ENCODE measurements around the gene AGBL4. TPM values are rescaled to one million over a fixed set of nuclear protein-coding genes. Genes with fewer than 3 reads are reported as not detected.

The AGBL4 gene
- polyA plus RNA-seq, 1 donor (not counting 4 experiments of a cell fraction or from before 2014, with no cell fraction given), result not detected

DNA sequence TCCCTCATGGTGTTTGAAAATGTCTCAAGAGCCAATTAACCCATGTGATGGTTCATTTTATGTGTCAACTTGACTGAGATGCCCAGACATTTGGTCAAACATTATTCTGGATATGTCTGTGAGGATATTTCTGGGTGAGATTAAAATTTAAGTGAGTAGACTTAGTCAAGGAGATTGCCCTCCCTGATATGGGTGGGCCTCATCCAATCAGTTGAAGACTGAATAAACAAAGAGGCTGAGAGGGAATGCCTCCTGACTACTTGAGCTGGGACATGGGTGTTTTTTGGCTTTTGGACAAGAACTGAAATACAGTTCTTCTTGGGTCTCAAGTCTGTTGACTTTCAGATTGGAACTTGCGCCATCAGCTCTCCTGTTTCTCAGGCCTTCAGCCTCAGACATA lies 1462.3 kb downstream of the AGBL4 start:
- Histone ChIP-seq H3K4me1 (ENCODE audit: control insufficient read depth, extremely low read depth, insufficient read depth, low read length) (peaks cover 5% of the 10 kb centered on the region), H3K9me1 (ENCODE audit: control insufficient read depth, extremely low read depth, insufficient read depth, low read length) (no peaks in the 10 kb centered on the region), H2AFZ (ENCODE audit: control insufficient read depth, low read length) (no peak overlapping the region), H3K4me2 (ENCODE audit: control insufficient read depth, extremely low read depth, insufficient read depth, low read depth, low read length) (no peak overlapping the region), H4K20me1 (ENCODE audit: control insufficient read depth, extremely low read depth, insufficient read depth, low read length) (no peaks in the 10 kb centered on the region), H3K4me3 (ENCODE audit: control insufficient read depth in 2 of 3, extremely low read depth in 1 of 3, insufficient read depth in 2 of 3, low read depth in 1 of 3, low read length in 3 of 3) (no peak overlapping the region), H3K36me3 (ENCODE audit: control insufficient read depth in 2 of 2, extremely low read depth in 1 of 2, insufficient read depth in 2 of 2, low read length in 2 of 2) (no peaks in the 10 kb centered on the region), H3K27ac (ENCODE audit: control insufficient read depth, insufficient read depth, low read length) (no peak overlapping the region), H3K9ac (ENCODE audit: control insufficient read depth, extremely low read depth, insufficient read depth, low read length) (no peak overlapping the region), H3K27me3 (ENCODE audit: control insufficient read depth, extremely low read depth, insufficient read depth, low read length) (no peaks in the 10 kb centered on the region), H3K9me3 (ENCODE audit: control insufficient read depth, low read depth, low read length) (no peaks in the 10 kb centered on the region), H3K79me2 (ENCODE audit: control insufficient read depth, insufficient read depth, low read length) (no peaks in the 10 kb centered on the region)
- dilution Hi-C loops (cut with MboI; ENCODE audit: extremely low pct_ligation_motif_present, low sequenced_read_pairs), result no loop called here
- FAIRE-seq (no peak), DNase-seq (ENCODE audit: low read depth, low spot score) (no peak)
- no peak for TF ChIP-seq EZH2 (IDR thresholded peaks at IDR 0.05; ENCODE audit: low read length)
- TF ChIP-seq, protein P1, sequence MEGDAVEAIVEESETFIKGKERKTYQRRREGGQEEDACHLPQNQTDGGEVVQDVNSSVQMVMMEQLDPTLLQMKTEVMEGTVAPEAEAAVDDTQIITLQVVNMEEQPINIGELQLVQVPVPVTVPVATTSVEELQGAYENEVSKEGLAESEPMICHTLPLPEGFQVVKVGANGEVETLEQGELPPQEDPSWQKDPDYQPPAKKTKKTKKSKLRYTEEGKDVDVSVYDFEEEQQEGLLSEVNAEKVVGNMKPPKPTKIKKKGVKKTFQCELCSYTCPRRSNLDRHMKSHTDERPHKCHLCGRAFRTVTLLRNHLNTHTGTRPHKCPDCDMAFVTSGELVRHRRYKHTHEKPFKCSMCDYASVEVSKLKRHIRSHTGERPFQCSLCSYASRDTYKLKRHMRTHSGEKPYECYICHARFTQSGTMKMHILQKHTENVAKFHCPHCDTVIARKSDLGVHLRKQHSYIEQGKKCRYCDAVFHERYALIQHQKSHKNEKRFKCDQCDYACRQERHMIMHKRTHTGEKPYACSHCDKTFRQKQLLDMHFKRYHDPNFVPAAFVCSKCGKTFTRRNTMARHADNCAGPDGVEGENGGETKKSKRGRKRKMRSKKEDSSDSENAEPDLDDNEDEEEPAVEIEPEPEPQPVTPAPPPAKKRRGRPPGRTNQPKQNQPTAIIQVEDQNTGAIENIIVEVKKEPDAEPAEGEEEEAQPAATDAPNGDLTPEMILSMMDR (optimal IDR thresholded peaks at IDR 0.05 in 1 of 3, IDR thresholded peaks at IDR 0.05 in 1 of 3, conservative IDR thresholded peaks at IDR 0.05 in 1 of 3; ENCODE audit: extremely low read depth in 1 of 3, insufficient read depth in 2 of 3, low read length in 3 of 3), result no peak

DNA sequence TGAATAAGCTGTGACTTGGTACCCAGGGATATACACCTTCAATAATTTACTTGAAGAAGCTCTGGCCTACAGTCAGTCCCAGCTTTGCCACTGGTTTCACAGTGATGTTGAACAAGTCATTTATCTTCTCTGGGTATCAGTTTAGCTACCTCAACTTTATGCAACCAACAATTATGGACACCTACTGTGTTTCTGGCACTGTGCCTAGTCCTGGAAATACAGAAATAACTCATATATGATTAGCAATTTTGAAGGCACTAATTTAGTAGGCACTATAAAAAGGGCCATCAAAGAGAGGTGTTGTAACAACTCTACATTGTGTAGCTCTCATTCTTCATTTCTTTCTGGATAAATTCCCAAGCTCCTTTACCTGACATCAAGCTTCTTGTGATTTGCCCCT lies 1463.2 kb downstream of the AGBL4 start:
- no peak for DNase-seq (ENCODE audit: low read depth, low spot score)
- H3K36me3 ChIP-seq (ENCODE audit: control insufficient read depth in 2 of 2, extremely low read depth in 1 of 2, insufficient read depth in 2 of 2, low read length in 2 of 2), result no peaks in the 10 kb centered on the region
- H4K20me1 ChIP-seq (ENCODE audit: control insufficient read depth, extremely low read depth, insufficient read depth, low read length), result no peaks in the 10 kb centered on the region
- FAIRE-seq, result no peak
- dilution Hi-C loops (cut with MboI; ENCODE audit: extremely low pct_ligation_motif_present, low sequenced_read_pairs), result no loop called here
- H3K4me1 ChIP-seq (ENCODE audit: control insufficient read depth, extremely low read depth, insufficient read depth, low read length), result peaks cover 11% of the 10 kb centered on the region
- TF ChIP-seq, protein P1 (optimal IDR thresholded peaks at IDR 0.05 in 1 of 3, IDR thresholded peaks at IDR 0.05 in 1 of 3, conservative IDR thresholded peaks at IDR 0.05 in 1 of 3; ENCODE audit: extremely low read depth in 1 of 3, insufficient read depth in 2 of 3, low read length in 3 of 3), result no peak
- no peak for TF ChIP-seq EZH2 (IDR thresholded peaks at IDR 0.05; ENCODE audit: low read length)
- no peak overlapping the region for H3K4me3 ChIP-seq (ENCODE audit: control insufficient read depth in 2 of 3, extremely low read depth in 1 of 3, insufficient read depth in 2 of 3, low read depth in 1 of 3, low read length in 3 of 3)
- H3K27ac ChIP-seq (ENCODE audit: control insufficient read depth, insufficient read depth, low read length), result no peak overlapping the region
- H3K4me2 ChIP-seq (ENCODE audit: control insufficient read depth, extremely low read depth, insufficient read depth, low read depth, low read length), result no peak overlapping the region
- H2AFZ ChIP-seq (ENCODE audit: control insufficient read depth, low read length), result no peak overlapping the region
- H3K9me3 ChIP-seq (ENCODE audit: control insufficient read depth, low read depth, low read length), result no peaks in the 10 kb centered on the region
- no peaks in the 10 kb centered on the region for H3K27me3 ChIP-seq (ENCODE audit: control insufficient read depth, extremely low read depth, insufficient read depth, low read length)
- no peaks in the 10 kb centered on the region for H3K9me1 ChIP-seq (ENCODE audit: control insufficient read depth, extremely low read depth, insufficient read depth, low read length)
- no peak overlapping the region for H3K9ac ChIP-seq (ENCODE audit: control insufficient read depth, extremely low read depth, insufficient read depth, low read length)
- H3K79me2 ChIP-seq (ENCODE audit: control insufficient read depth, insufficient read depth, low read length), result no peaks in the 10 kb centered on the region

Data from keratinocyte (primary cell).